Karpas-422 (cell line): Measurements from ENCODE around the gene NFATC2IP. TPM values are rescaled to one million over a fixed set of nuclear protein-coding genes. Genes with fewer than 3 reads are reported as not detected.
"Not testable (repeated sequence)": the region's sequence is repeated elsewhere in the genome, so short reads cannot be mapped to it uniquely, and the experiment has no call there.

Source experiments
- DNase-seq: peaks from one replicate; pipeline ENCODE4 v3.0.0-alpha.2; 2015
- H2AFZ ChIP-seq: fragments of 200-600 bp; sonication (generic); 2 replicates; pipeline ENCODE4 v1.6.1; 2014; ENCODE audit warnings: antibody characterized with exemption, low read length, mixed read lengths
- H3K27ac ChIP-seq: fragments of 200-600 bp; sonication (generic); 2 replicates; pipeline ENCODE4 v1.5.1; 2014; ENCODE audit warnings: mild to moderate bottlenecking, low read length, moderate library complexity
- H3K27me3 ChIP-seq: fragments of 200-600 bp; sonication (generic); 2 replicates; pipeline ENCODE4 v1.6.1; 2014; ENCODE audit warnings: low read length, mixed read lengths
- H3K36me3 ChIP-seq: fragments of 200-600 bp; sonication (generic); 2 replicates; pipeline ENCODE4 v1.6.1; 2014; ENCODE audit warnings: low read length, mixed read lengths; ENCODE audit not compliant: insufficient read depth
- H3K4me1 ChIP-seq: fragments of 200-600 bp; sonication (generic); 2 replicates; pipeline ENCODE4 v1.6.1; 2014; ENCODE audit warnings: mild to moderate bottlenecking, low read length, mixed read lengths
- H3K4me2 ChIP-seq: fragments of 200-600 bp; sonication (generic); 2 replicates; pipeline ENCODE4 v1.6.1; 2014; ENCODE audit warnings: low read length, low read depth, mild to moderate bottlenecking; ENCODE audit not compliant: poor library complexity, severe bottlenecking
- H3K4me3 ChIP-seq: fragments of 200-600 bp; sonication (generic); 2 replicates; pipeline ENCODE4 v1.5.1; 2014; ENCODE audit warnings: mild to moderate bottlenecking, antibody characterized with exemption, low read length, mixed read lengths
- H3K79me2 ChIP-seq: fragments of 200-600 bp; sonication (generic); 2 replicates; pipeline ENCODE4 v1.6.1; 2014; ENCODE audit warnings: mild to moderate bottlenecking, low read length, mixed read lengths
- H3K9ac ChIP-seq: fragments of 200-600 bp; sonication (generic); 2 replicates; pipeline ENCODE4 v1.6.0; 2014; ENCODE audit warnings: low read length
- H3K9me2 ChIP-seq: fragments of 200-600 bp; sonication (generic), shearing (Covaris generic); replicated peaks from 2 replicates; pipeline ENCODE4 v1.6.0; 2014; ENCODE audit warnings: mild to moderate bottlenecking, low read length, moderate library complexity; ENCODE audit not compliant: insufficient read depth
- H3K9me3 ChIP-seq: fragments of 300-700, 200-600 bp; sonication (generic); 2 replicates; pipeline ENCODE4 v1.6.1; 2014; ENCODE audit warnings: low read length, mixed read lengths
- H4K20me1 ChIP-seq: fragments of 200-600 bp; sonication (generic); 2 replicates; pipeline ENCODE4 v1.6.1; 2014; ENCODE audit warnings: mild to moderate bottlenecking, antibody characterized with exemption, low read length, low read depth; ENCODE audit not compliant: insufficient read depth
- total RNA-seq: library from RNA; depleted of rRNA; stranded (reverse); fragments of >200 nt; shearing (Covaris generic); gene quantifications from 2 replicates; pipeline ENCODE4 v1.2.3, GENCODE V29; 2014; ENCODE audit warnings: low replicate concordance

NFATC2IP gene
- total RNA-seq, 1 experiment from 2014 or later, result 64.0 TPM

DNA sequence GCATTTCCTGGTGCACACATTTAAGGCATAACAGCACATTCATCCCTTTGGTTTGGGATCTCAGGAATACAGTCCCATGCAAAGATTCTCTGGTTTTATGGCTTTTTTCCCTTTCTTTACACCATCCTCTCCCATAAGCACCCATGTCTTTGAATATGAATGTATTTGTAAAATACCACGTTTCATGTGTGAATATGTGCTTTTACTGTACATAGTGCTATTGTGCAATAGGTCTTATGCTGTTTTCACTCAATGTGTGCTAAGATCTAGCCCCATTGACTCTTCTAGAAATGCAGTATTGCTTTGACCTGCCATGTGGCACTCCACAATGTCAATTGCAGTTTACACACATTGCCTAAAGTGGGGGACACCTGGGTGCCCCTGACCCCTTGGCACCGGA lies 13.8 kb downstream of the NFATC2IP start:
- peaks cover 24% of the 10 kb centered on the region for H3K36me3 ChIP-seq

DNA sequence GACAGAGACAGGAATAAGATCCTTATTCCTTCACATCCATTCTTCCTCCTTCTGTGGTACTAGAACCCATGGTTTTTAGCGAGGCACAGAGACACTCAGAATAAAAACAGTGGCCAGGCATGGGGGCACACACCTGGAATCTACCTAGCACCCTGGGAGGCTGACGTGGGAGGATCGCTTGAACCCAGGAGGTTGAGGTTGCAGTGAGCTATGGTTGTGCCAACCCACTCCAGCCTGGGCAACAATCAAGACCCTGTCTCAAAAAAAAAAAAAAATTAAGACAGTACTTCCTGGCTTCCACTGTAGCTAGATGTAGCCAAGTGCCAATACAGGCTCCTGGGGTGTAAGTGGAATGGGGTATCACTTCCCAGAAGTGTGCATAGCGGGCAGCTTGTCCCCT lies 16.4 kb downstream of the NFATC2IP start:
- Histone ChIP-seq H4K20me1 (peaks cover 8% of the 10 kb centered on the region; the same call in 1 of the 2 replicates), H3K4me3 (no peak overlapping the region), H3K9ac (no peak overlapping the region), H3K27me3 (no peaks in the 10 kb centered on the region), H3K4me2 (no peak overlapping the region), H3K27ac (no peak overlapping the region), H3K9me2 (no peaks in the 10 kb centered on the region), H2AFZ (no peak overlapping the region), H3K9me3 (no peaks in the 10 kb centered on the region), H3K79me2 (no peaks in the 10 kb centered on the region), H3K4me1 (no peaks in the 10 kb centered on the region), H3K36me3 (peaks cover 12% of the 10 kb centered on the region)
- DNase-seq, result no peak

More for the DNA sequence above, 13.8 kb downstream of the NFATC2IP start:
- no peaks in the 10 kb centered on the region for H3K9me2 ChIP-seq
- H3K9ac ChIP-seq, result no peak overlapping the region
- DNase-seq, result no peak
- peaks cover 8% of the 10 kb centered on the region; the same call in 1 of the 2 replicates for H4K20me1 ChIP-seq
- H3K27ac ChIP-seq, result no peak overlapping the region
- H3K9me3 ChIP-seq, result no peaks in the 10 kb centered on the region
- H3K4me2 ChIP-seq, result no peak overlapping the region
- H3K79me2 ChIP-seq, result no peaks in the 10 kb centered on the region
- no peaks in the 10 kb centered on the region for H3K4me1 ChIP-seq
- no peak overlapping the region for H2AFZ ChIP-seq
- H3K4me3 ChIP-seq, result no peak overlapping the region
- no peaks in the 10 kb centered on the region for H3K27me3 ChIP-seq

DNA sequence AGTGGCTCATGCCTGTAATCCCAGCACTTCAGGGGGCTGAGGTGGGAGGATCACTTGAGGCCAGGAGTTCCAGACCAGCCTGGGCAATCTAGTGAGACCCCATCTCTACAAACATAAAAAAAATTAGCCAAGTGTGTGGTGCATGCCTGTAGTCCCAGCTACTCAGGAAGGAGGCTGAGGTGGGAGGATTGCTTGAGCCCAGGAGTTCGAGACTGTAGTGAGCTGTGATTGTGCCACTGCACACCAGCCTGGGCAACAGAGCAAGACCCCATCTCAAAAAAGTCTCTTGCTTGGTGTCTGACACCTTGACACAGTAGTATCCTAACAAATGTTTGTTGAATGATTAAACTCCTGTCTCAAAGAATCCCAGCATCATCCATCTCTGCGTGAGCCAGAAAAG lies 19.0 kb downstream of the NFATC2IP start:
- H3K79me2 ChIP-seq, H3K4me3 ChIP-seq, H3K4me1 ChIP-seq, H3K4me2 ChIP-seq, H3K9ac ChIP-seq, H3K9me3 ChIP-seq, DNase-seq, H2AFZ ChIP-seq, H3K27ac ChIP-seq, H3K27me3 ChIP-seq, H3K9me2 ChIP-seq, H3K36me3 ChIP-seq, H4K20me1 ChIP-seq: not testable (repeated sequence)

DNA sequence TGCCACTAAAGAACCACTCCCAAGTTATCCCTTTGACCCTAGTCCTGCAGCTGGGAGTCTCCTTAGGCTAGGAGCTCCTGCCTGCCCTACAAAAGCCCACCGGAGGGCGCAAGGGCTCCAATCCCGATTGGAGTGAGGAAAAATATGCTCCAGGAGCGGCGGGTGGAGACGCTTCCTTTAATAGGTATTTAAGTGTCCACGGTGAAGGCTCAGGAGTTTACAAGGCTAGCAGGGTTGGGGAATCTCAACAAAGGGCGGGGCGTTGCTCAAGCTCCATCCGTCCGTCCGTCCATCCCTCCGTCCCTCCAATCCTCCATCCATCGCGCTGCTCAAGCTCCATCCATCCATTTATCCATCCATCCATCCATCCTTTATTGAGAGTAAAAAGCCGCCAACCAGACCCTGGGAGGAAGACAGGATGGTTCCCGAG lies 23.3 kb downstream of the NFATC2IP start:
- H3K4me2 ChIP-seq, result peak overlapping the region; percentile 97
- H3K36me3 ChIP-seq, result no peaks in the 10 kb centered on the region
- H3K79me2 ChIP-seq, result peaks cover 11% of the 10 kb centered on the region; the same call in 1 of the 2 replicates
- H3K4me1 ChIP-seq, result peaks cover 19% of the 10 kb centered on the region
- no peak for DNase-seq
- H3K4me3 ChIP-seq, result peak overlapping the region; percentile 95
- no peaks in the 10 kb centered on the region for H3K9me2 ChIP-seq
- peak overlapping the region; percentile 48; the same call in 1 of the 2 replicates for H3K27ac ChIP-seq
- peak overlapping the region; percentile 97 for H2AFZ ChIP-seq
- H3K9ac ChIP-seq, result peak overlapping the region; percentile 87
- no peaks in the 10 kb centered on the region for H3K9me3 ChIP-seq
- no peaks in the 10 kb centered on the region for H3K27me3 ChIP-seq
- H4K20me1 ChIP-seq, result no peaks in the 10 kb centered on the region

DNA sequence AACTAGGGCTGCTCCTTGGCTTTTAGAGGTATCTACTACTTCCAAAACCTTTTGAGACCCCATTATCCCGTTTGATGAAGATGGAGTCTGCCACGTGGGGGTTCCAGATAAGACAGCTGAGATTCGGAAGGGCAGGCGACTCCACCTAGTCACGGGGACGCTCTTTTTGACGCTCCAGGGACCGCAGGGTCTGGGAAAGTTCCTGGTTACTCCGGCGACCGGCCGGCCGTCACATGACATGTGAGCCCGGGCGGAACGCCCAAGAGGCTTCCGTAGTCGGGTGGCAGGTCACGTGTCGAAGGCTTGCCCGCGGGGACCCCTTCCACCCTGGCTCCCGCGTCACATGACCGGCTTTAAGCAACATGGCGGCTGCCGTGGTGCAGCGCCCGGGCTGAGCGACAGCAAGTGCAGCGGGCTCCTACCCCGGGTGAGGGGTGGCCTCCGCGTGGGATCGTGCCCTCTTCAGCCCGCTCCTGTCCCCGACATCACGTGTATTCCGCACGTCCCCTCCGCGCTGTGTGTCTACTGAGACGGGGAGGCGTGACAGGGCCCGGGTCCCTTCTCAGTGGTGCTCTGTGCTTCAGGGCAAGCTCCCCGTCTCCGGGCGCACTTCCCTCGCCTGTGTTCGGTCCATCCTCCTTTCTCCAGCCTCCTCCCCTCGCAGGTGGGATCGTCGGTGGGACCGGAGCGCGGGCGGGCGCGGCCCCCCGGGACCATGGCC lies 23.9 kb downstream of the NFATC2IP start, which contains the start of gene SPNS1:
TSS of gene SPNS1 (plus strand) at position 342 of the 721 bp plus-strand sequence. CDS start at position 716, 374 bp downstream.
- peaks cover 19% of the 10 kb centered on the region for H3K4me1 ChIP-seq
- DNase-seq, result peak; percentile 98
- no peaks in the 10 kb centered on the region for H3K27me3 ChIP-seq
- H3K9ac ChIP-seq, result peak within 1 kb of the TSS; percentile 87
- H3K36me3 ChIP-seq, result no peaks in the 10 kb centered on the region
- peak within 1 kb of the TSS; percentile 97 for H2AFZ ChIP-seq
- H3K79me2 ChIP-seq, result peaks cover 11% of the 10 kb centered on the region; the same call in 1 of the 2 replicates
- peak within 1 kb of the TSS; percentile 95 for H3K4me3 ChIP-seq
- H3K27ac ChIP-seq, result peak within 1 kb of the TSS; percentile 48; the same call in 1 of the 2 replicates
- no peaks in the 10 kb centered on the region for H3K9me2 ChIP-seq
- no peaks in the 10 kb centered on the region for H4K20me1 ChIP-seq
- H3K9me3 ChIP-seq, result no peaks in the 10 kb centered on the region
- H3K4me2 ChIP-seq, result peak within 1 kb of the TSS; percentile 97

DNA sequence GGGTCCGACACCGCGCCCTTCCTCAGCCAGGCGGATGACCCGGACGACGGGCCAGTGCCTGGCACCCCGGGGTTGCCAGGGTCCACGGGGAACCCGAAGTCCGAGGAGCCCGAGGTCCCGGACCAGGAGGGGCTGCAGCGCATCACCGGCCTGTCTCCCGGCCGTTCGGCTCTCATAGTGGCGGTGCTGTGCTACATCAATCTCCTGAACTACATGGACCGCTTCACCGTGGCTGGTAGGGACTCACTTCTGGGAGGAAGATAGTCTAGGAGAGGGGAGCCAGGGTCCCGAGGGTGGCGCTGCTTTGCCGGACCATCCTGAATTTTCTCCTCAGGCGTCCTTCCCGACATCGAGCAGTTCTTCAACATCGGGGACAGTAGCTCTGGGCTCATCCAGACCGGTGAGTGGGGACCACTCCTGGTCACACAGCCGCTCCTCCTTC lies 24.4 kb downstream of the NFATC2IP start:
- H3K9me2 ChIP-seq, result no peaks in the 10 kb centered on the region
- DNase-seq, result no peak
- H3K27ac ChIP-seq, result no peak overlapping the region
- H3K4me1 ChIP-seq, result peaks cover 19% of the 10 kb centered on the region
- no peaks in the 10 kb centered on the region for H3K9me3 ChIP-seq
- H3K27me3 ChIP-seq, result no peaks in the 10 kb centered on the region
- H3K79me2 ChIP-seq, result peaks cover 11% of the 10 kb centered on the region; the same call in 1 of the 2 replicates
- peak overlapping the region; percentile 87 for H3K9ac ChIP-seq
- H2AFZ ChIP-seq, result no peak overlapping the region
- H3K4me3 ChIP-seq, result peak overlapping the region; percentile 95
- no peaks in the 10 kb centered on the region for H4K20me1 ChIP-seq
- peak overlapping the region; percentile 97 for H3K4me2 ChIP-seq
- H3K36me3 ChIP-seq, result no peaks in the 10 kb centered on the region

DNA sequence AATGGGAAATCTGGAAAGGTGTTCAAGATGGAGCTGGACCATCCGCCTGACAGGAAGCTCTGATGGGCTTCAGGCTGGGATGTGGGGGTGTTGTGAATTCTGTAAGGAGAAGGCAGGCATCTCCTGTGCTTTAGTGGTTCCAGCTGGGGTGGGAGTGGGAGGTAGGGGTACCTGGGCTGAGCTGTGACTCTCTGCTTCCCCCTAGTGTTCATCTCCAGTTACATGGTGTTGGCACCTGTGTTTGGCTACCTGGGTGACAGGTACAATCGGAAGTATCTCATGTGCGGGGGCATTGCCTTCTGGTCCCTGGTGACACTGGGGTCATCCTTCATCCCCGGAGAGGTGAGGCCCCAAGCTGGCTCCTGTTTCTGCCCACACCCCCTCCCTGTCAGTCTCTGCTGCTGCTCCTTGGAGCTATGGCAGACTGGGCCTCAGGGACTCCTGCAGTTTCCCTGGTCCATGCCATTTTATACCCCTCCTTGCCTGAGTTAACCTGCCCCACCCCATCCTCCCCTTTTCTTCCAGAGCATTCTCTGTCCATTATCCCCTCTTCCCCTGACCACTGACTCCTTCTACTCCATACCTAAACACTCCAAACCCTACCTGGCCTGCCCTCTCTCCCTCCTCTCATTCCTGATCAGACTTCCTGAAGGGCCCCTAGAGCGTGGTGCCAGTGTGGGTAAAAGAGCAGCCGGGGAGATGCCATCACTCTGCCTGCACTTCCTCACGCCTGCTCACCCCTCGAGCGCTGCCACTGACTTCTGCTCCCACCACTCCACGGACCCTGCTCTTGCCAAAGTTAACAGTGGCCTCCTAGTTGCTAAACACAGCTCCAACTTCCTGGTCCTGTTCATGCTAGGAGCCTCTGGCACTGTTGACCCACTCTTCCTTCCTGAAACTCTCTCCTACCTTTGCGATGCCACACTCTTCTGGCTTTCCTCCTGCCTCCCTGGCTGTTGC lies 27.2 kb downstream of the NFATC2IP start:
- Histone ChIP-seq H3K4me1 (peaks cover 19% of the 10 kb centered on the region), H3K9me3 (peaks cover 5% of the 10 kb centered on the region), H3K4me3 (no peak overlapping the region), H3K36me3 (peaks cover 11% of the 10 kb centered on the region; the same call in 1 of the 2 replicates), H3K27ac (no peak overlapping the region), H3K4me2 (no peak overlapping the region), H3K27me3 (no peaks in the 10 kb centered on the region), H4K20me1 (no peaks in the 10 kb centered on the region), H3K9ac (no peak overlapping the region), H2AFZ (no peak overlapping the region), H3K9me2 (no peaks in the 10 kb centered on the region), H3K79me2 (peaks cover 11% of the 10 kb centered on the region; the same call in 1 of the 2 replicates)
- DNase-seq, result no peak

DNA sequence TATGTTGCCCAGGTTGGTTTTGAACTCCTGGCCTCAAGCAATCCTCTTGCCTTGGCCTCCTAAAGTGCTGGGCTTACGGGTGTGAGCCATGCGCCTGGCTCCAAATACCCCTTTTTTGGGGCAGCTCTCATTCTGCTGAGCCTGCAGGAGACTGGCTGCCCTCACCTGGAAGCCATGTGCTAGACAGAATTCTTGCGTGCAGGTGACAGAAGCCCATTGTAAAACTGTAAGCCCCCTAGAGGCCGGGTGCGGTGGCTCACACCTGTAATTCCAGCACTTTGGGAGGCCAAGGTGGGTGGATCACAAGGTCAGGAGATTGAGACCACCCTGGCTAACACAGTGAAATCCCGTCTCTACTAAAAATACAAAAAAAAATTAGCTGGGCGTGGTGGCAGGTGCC lies 29.6 kb downstream of the NFATC2IP start:
- not testable (repeated sequence) for H2AFZ ChIP-seq, H4K20me1 ChIP-seq, H3K27ac ChIP-seq, H3K4me2 ChIP-seq, H3K9ac ChIP-seq, H3K27me3 ChIP-seq, H3K4me3 ChIP-seq, H3K9me3 ChIP-seq, H3K9me2 ChIP-seq, DNase-seq, H3K79me2 ChIP-seq
- Histone ChIP-seq H3K4me1 (peaks cover 13% of the 10 kb centered on the region), H3K36me3 (peaks cover 11% of the 10 kb centered on the region; the same call in 1 of the 2 replicates)
